Vagina (tissue), 2 donors: ENCODE measurements around the gene FZR1.

Experiments
- POLR2A ChIP-seq, 2 donors: fragments of 450-650 bp; IDR thresholded peaks; one replicate each; pipeline ENCODE4 v1.6.1; 2017; ENCODE audit warnings: antibody characterized with exemption in 2 of 2, mild to moderate bottlenecking in 2 of 2, moderate library complexity in 2 of 2
- POLR2AphosphoS5 ChIP-seq, 2 donors: sonication (generic); formaldehyde crosslinking; IDR thresholded peaks; one replicate each; pipeline ENCODE4 v1.9.0; 2017; ENCODE audit warnings: antibody characterized with exemption in 2 of 2, mild to moderate bottlenecking in 2 of 2, low read depth in 1 of 2; ENCODE audit not compliant: insufficient read depth in 1 of 2
- TF ChIP-seq, protein P1 (sequence below), 3 experiments: fragments of 450-650 bp in 2 of 3; fragments of 200-600 bp in 1 of 3; sonication (generic) in 1 of 3; IDR thresholded peaks; one replicate each; pipeline ENCODE4 v1.5.1; 2017 to 2019; ENCODE audit warnings: antibody characterized with exemption in 3 of 3, mild to moderate bottlenecking in 2 of 3, moderate library complexity in 2 of 3

DNA sequence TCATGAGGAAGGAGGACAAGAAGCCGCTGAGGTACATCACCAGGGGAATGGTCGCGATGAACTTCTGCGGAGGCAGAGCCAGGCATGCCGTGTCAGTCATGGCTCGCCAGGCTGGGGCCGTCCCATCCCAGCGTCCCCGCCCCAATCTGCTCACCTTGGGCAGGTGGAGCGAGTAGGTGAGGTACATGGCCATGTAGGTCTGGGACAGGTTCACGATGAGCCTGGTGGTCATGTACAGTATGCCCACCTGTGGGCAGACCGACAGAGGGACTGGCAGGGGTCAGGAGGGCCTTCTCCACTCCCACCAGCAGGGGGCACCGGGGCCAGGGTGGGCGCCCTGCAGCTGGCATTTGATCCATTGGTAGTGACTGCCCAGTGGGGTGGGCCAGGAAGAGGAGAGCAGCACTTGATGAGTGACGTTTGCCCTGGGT, 41.2 kb downstream of the FZR1 start:
- TF ChIP-seq, protein P1, sequence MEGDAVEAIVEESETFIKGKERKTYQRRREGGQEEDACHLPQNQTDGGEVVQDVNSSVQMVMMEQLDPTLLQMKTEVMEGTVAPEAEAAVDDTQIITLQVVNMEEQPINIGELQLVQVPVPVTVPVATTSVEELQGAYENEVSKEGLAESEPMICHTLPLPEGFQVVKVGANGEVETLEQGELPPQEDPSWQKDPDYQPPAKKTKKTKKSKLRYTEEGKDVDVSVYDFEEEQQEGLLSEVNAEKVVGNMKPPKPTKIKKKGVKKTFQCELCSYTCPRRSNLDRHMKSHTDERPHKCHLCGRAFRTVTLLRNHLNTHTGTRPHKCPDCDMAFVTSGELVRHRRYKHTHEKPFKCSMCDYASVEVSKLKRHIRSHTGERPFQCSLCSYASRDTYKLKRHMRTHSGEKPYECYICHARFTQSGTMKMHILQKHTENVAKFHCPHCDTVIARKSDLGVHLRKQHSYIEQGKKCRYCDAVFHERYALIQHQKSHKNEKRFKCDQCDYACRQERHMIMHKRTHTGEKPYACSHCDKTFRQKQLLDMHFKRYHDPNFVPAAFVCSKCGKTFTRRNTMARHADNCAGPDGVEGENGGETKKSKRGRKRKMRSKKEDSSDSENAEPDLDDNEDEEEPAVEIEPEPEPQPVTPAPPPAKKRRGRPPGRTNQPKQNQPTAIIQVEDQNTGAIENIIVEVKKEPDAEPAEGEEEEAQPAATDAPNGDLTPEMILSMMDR (IDR thresholded peaks at IDR 0.05) = peak in 1 of 3 experiments; percentile 24
- no peak for TF ChIP-seq POLR2AphosphoS5 (IDR thresholded peaks at IDR 0.05; ENCODE audit: insufficient read depth in 1 of 2, low read depth in 1 of 2)
- no peak for TF ChIP-seq POLR2A (IDR thresholded peaks at IDR 0.05)
